GF-D8 (cell line): Measurements from ENCODE around the gene MTA2.

Experiments
- DNase-seq: peaks from one replicate; lab custom pipeline; 2025; lab: John Stamatoyannopoulos, UW

Gene MTA2

GRCh38 chr11:62612366-62613290 is 11.0 kb upstream of the MTA2 start, which contains the start of the genes EML3 and ROM1:
EML3 (minus strand) TSS chr11:62612775; CDS start chr11:62612457, 318 bp downstream.
ROM1 (plus strand) TSS chr11:62613257; CDS start chr11:62613282, 25 bp downstream.
- peak; percentile 30 for DNase-seq

- no peak for DNase-seq
These were observed 10.2 kb upstream of the MTA2 start for GRCh38 chr11:62611705-62612365.

- DNase-seq: no peak
These were observed 9.4 kb upstream of the MTA2 start for GRCh38 chr11:62610814-62611704.

GRCh38 chr11:62610403-62610802 is 8.7 kb upstream of the MTA2 start:
- no peak for DNase-seq

GRCh38 chr11:62608776-62609175 is 7.1 kb upstream of the MTA2 start:
- DNase-seq: no peak

GRCh38 chr11:62607714-62608113 is 6.0 kb upstream of the MTA2 start:
- no peak for DNase-seq

- DNase-seq: no peak
These were observed 4.2 kb upstream of the MTA2 start for GRCh38 chr11:62605902-62606301.

- no peak for DNase-seq
These were observed 3.8 kb upstream of the MTA2 start for GRCh38 chr11:62605467-62605866.

GRCh38 chr11:62604460-62605120 is 2.9 kb upstream of the MTA2 start:
- DNase-seq: no peak

- DNase-seq: no peak
These were observed 2.2 kb upstream of the MTA2 start for GRCh38 chr11:62603776-62604299.

- DNase-seq: no peak
These were observed 1.4 kb upstream of the MTA2 start for GRCh38 chr11:62603072-62603408.

GRCh38 chr11:62602141-62603071 is 741 bp upstream of the MTA2 start:
- no peak for DNase-seq

- no peak for DNase-seq
These were observed 618 bp downstream of the MTA2 start for GRCh38 chr11:62601122-62601371.

- DNase-seq: no peak
These were observed 1.1 kb downstream of the MTA2 start for GRCh38 chr11:62600367-62601121.

GRCh38 chr11:62599901-62600300 is 1.8 kb downstream of the MTA2 start:
- DNase-seq: no peak

GRCh38 chr11:62599069-62599696 is 2.5 kb downstream of the MTA2 start:
- DNase-seq: peak; percentile 96

- DNase-seq: no peak
These were observed 6.5 kb downstream of the MTA2 start for GRCh38 chr11:62595124-62595523.

GRCh38 chr11:62593434-62594044 is 8.1 kb downstream of the MTA2 start:
- DNase-seq: peak; percentile 61

- DNase-seq: no peak
These were observed 8.7 kb downstream of the MTA2 start for GRCh38 chr11:62592989-62593421.
